ENCODE measurements around the gene DBN1.

DBN1 gene

DNA sequence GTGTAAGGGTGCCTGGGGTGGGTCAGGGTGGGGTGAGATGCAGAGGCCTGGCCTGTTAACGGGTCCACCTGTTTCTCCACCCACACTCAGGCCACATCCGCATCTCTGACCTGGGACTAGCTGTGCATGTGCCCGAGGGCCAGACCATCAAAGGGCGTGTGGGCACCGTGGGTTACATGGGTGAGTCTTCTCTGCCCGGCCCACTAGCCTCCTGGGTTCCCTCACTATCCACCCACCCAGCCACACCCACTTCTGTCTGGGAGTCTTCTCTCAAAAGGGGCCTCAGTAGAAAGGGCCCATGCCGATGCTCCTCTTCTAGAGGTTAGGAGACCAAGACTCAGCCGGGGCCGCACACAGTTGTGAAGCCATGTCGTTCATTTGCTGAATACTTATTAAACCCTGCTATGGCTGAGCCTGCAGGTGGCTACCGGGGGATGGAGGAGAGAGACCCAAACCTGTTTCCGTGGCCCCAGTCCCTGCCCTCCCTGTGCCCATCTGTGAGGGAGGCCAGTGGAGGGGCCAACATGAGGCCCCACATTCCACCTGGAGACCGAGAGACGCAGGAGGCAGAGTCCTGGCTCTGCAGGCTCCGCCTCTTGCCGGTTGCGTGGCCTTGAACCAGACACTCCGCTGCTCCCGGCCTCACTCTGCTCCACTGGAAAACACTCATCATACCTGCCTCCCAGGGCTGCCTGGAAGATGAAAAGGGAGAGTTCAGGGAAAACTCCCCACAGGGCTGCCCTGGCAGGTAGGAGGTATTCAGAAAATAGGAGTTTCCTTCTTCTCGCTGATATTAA, 38.3 kb downstream of the DBN1 start:
- CTCF ChIA-PET = interaction anchor here (0.6 to 1.2 kb wide), 2 partner anchors 33 to 354 kb away, joined by 3 read pairs; no protein-coding TSS in a partner anchor
- H3K27ac ChIP-seq = peak overlapping the region; percentile 94
- POLR2A ChIA-PET (ENCODE audit: low non-redundant PET) = no interaction called here
- TF ChIP-seq, protein P1, sequence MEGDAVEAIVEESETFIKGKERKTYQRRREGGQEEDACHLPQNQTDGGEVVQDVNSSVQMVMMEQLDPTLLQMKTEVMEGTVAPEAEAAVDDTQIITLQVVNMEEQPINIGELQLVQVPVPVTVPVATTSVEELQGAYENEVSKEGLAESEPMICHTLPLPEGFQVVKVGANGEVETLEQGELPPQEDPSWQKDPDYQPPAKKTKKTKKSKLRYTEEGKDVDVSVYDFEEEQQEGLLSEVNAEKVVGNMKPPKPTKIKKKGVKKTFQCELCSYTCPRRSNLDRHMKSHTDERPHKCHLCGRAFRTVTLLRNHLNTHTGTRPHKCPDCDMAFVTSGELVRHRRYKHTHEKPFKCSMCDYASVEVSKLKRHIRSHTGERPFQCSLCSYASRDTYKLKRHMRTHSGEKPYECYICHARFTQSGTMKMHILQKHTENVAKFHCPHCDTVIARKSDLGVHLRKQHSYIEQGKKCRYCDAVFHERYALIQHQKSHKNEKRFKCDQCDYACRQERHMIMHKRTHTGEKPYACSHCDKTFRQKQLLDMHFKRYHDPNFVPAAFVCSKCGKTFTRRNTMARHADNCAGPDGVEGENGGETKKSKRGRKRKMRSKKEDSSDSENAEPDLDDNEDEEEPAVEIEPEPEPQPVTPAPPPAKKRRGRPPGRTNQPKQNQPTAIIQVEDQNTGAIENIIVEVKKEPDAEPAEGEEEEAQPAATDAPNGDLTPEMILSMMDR (conservative IDR thresholded peaks at IDR 0.05; ENCODE audit: low read depth) = no peak
- no peak for DNase-seq (ENCODE audit: low spot score)

- peak overlapping the region; percentile 94 for H3K27ac ChIP-seq
- ChIA-PET CTCF (interaction anchor here (0.6 to 1.2 kb wide), 3 partner anchors 30 to 353 kb away, joined by 3 read pairs; no protein-coding TSS in a partner anchor), POLR2A (ENCODE audit: low non-redundant PET) (interaction anchor here (0.7 kb wide), 1 partner anchor 30 kb away, joined by 3 read pairs; no protein-coding TSS in a partner anchor)
- TF ChIP-seq, protein P1 (conservative IDR thresholded peaks at IDR 0.05; ENCODE audit: low read depth) = no peak
- DNase-seq (ENCODE audit: low spot score) = no peak
Measured at GRCh38 chr5:177434437-177434836, 39.0 kb downstream of the DBN1 start.

DNA sequence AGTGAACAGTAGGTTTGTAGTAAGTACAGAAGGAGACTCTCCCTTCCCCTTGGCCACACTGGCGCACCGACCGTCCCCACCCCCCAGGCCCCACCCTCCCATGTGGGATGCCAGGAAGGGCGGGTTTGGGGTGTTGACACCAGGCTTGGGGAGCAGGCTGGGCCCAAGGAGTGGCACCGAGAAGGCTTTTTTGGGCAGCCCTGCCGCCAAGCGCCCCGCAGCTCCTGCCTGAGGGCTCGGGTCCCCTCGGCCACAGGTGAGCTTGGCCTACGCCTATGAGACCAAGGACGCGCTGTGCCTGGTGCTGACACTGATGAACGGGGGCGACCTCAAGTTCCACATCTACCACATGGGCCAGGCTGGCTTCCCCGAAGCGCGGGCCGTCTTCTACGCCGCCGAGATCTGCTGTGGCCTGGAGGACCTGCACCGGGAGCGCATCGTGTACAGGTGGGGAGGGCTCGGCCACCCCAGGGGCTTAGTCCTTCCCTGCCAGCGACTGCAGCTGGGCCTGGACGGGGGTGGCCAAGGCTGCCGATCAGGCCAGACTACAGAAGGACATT, 39.7 kb downstream of the DBN1 start:
- no peak for DNase-seq (ENCODE audit: low spot score)
- H3K27ac ChIP-seq = peak overlapping the region; percentile 94
- ChIA-PET POLR2A (ENCODE audit: low non-redundant PET) (interaction anchor here (0.7 kb wide), 1 partner anchor 29 kb away, joined by 3 read pairs; no protein-coding TSS in a partner anchor), CTCF (interaction anchor here (0.6 to 2.0 kb wide), 6 partner anchors 21 to 62 kb away, joined by 3 to 5 read pairs (median 3); no protein-coding TSS in a partner anchor)
- TF ChIP-seq, protein P1 (conservative IDR thresholded peaks at IDR 0.05; ENCODE audit: low read depth) = no peak

DNA sequence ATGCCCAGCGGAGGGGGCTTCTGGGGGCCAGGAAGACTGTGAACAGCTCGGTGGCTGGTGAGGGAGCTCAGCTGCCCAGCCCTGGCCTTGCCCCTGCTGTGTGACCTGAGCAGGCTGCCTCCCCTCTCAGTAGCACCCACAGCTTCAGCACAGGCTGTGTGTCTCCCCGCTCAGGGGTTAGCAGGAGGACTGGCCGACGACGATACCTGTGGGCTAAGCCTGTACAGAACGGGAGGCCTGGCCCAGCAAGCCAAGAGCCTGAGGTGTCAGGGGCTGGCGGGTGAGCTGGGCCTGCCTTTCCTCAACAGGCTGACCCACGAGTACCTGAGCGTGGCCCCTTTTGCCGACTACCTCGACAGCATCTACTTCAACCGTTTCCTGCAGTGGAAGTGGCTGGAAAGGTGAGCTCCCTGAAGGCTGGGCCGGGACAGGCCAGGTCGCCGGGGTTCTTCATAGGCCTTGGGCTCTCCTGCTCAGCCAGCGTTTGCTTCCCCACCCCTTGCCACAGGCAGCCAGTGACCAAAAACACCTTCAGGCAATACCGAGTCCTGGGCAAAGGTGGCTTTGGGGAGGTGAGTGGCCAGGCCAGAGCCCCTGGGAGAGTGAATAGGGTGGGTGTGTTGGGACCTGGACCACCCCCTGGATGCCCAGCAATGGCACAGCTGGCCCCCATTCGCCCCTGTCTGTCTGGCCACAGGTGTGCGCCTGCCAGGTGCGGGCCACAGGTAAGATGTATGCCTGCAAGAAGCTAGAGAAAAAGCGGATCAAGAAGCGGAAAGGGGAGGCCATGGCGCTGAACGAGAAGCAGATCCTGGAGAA, 40.4 kb downstream of the DBN1 start:
- CTCF ChIA-PET = interaction anchor here (0.7 to 2.0 kb wide), 4 partner anchors 21 to 61 kb away, joined by 3 to 5 read pairs (median 4); no protein-coding TSS in a partner anchor
- POLR2A ChIA-PET (ENCODE audit: low non-redundant PET) = no interaction called here
- TF ChIP-seq, protein P1 (conservative IDR thresholded peaks at IDR 0.05; ENCODE audit: low read depth) = no peak
- DNase-seq (ENCODE audit: low spot score) = no peak
- H3K27ac ChIP-seq = peak overlapping the region; percentile 94

- H3K27ac ChIP-seq = peak overlapping the region; percentile 94
- no peak for DNase-seq (ENCODE audit: low spot score)
- CTCF ChIA-PET = interaction anchor here (1.0 to 9.8 kb wide), 3 partner anchors 28 to 42 kb away, joined by 3 to 100 read pairs (median 5); no protein-coding TSS in a partner anchor
- TF ChIP-seq, protein P1 (conservative IDR thresholded peaks at IDR 0.05; ENCODE audit: low read depth) = no peak
- POLR2A ChIA-PET (ENCODE audit: low non-redundant PET) = no interaction called here
Measured at GRCh38 chr5:177432143-177432838, 41.1 kb downstream of the DBN1 start.

Data from RWPE1 (cell line).